CD8-positive, alpha-beta memory T cell (primary cell): ENCODE measurements around the gene RAD51B. TPM values are rescaled to one million over a fixed set of nuclear protein-coding genes. Genes with fewer than 3 reads are reported as not detected.

Source experiments
- CTCF ChIA-PET: fragments of 350-600 bp; sonication (Branson Sonifier 250); formaldehyde crosslinking; loops from one replicate; lab custom pipeline; 2021; ENCODE audit warnings: antibody characterized with exemption; lab: Charles Lee
- POLR2A ChIA-PET: fragments of 350-600 bp; sonication (Branson Sonifier 250); formaldehyde crosslinking; loops from one replicate; lab custom pipeline; 2021; ENCODE audit warnings: antibody characterized with exemption; lab: Charles Lee
- DNase-seq, 5 donors: peaks; one replicate each; pipeline versions ENCODE4 v3.0.0 to v3.0.0-alpha.2; 2020 to 2022; ENCODE audit warnings: mixed read lengths in 1 of 5
- H3K27ac ChIP-seq: one replicate; pipeline ENCODE4 v1.7.0; 2013; ENCODE audit warnings: low read depth, mild to moderate bottlenecking, low read length, moderate library complexity
- H3K27me3 ChIP-seq: 2 replicates; pipeline ENCODE4 v1.7.0; 2013; ENCODE audit warnings: low read length, mild to moderate bottlenecking; ENCODE audit not compliant: insufficient read depth, poor library complexity, severe bottlenecking
- H3K36me3 ChIP-seq: 2 replicates; pipeline ENCODE4 v1.7.0; 2013; ENCODE audit warnings: mild to moderate bottlenecking, low read length, moderate library complexity; ENCODE audit not compliant: insufficient read depth
- H3K4me1 ChIP-seq: 2 replicates; pipeline ENCODE4 v1.7.0; 2013; ENCODE audit warnings: mild to moderate bottlenecking, low read length, moderate library complexity; ENCODE audit not compliant: insufficient read depth
- H3K4me3 ChIP-seq: 2 replicates; pipeline ENCODE4 v1.7.0; 2013; ENCODE audit warnings: mild to moderate bottlenecking, low read length
- H3K9me3 ChIP-seq: 2 replicates; pipeline ENCODE4 v1.7.0; 2013; ENCODE audit warnings: mild to moderate bottlenecking, low read length
- H3K27ac Mint-ChIP-seq, 8 donors: one replicate each; pipeline ENCODE4 v1.8.0; 2020 to 2021; ENCODE audit warnings: mixed read lengths in 8 of 8, mild to moderate bottlenecking in 6 of 8, inconsistent platforms in 3 of 8, moderate library complexity in 3 of 8
- H3K27me3 Mint-ChIP-seq, 2 donors: one replicate each; pipeline ENCODE4 v1.8.0; 2020 to 2021; ENCODE audit warnings: mixed read lengths in 2 of 2, mild to moderate bottlenecking in 1 of 2, moderate library complexity in 1 of 2
- H3K36me3 Mint-ChIP-seq, 3 donors: one replicate each; pipeline ENCODE4 v1.8.0; 2020 to 2021; ENCODE audit warnings: mixed read lengths in 3 of 3, inconsistent platforms in 1 of 3, mild to moderate bottlenecking in 1 of 3
- H3K4me1 Mint-ChIP-seq, 3 donors: one replicate each; pipeline ENCODE4 v1.8.0; 2020 to 2021; ENCODE audit warnings: mixed read lengths in 3 of 3, inconsistent platforms in 1 of 3, mild to moderate bottlenecking in 1 of 3
- H3K4me3 Mint-ChIP-seq, 7 donors: one replicate each; pipeline ENCODE4 v1.8.0; 2020 to 2021; ENCODE audit warnings: mixed read lengths in 7 of 7, mild to moderate bottlenecking in 6 of 7, moderate library complexity in 4 of 7, inconsistent platforms in 2 of 7
- H3K9me3 Mint-ChIP-seq, 5 donors: one replicate each; pipeline ENCODE4 v1.8.0; 2020 to 2022; ENCODE audit warnings: mixed read lengths in 5 of 5, mild to moderate bottlenecking in 3 of 5, moderate library complexity in 2 of 5, inconsistent platforms in 1 of 5
- polyA plus RNA-seq: library from polyadenylated mRNA; unstranded; fragments of 300-500 nt; fragmentation: Illumina TruSeq; gene quantifications from one replicate; pipeline ENCODE4 v1.2.3, GENCODE V29; 2021
- total RNA-seq, 2 experiments: library from RNA; stranded (reverse); gene quantifications; one replicate each; pipeline ENCODE4 v1.2.3, GENCODE V29; 2021

Gene RAD51B
- total and polyA plus RNA-seq, 3 experiments from 2014 or later: 15.7 to 22.9 (median 17.4) TPM

DNA sequence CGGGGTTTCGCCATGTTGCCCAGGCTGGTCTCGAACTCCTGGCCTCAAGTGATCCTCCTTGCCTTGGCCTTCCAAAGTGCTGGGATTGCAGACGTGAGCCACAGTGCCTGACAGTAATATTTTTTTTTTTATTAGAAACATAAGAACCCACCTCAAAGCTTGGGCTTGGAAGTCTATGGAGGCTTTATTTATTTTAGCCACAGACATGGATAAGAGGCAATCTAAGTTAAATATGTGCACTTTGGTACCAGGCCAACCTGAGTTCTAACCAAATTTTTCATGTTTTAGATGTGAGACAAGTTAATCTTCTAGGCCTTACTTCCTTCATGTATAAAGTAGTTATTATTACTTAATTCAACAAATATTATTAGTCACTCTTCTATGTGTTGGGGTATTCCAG, 96.9 kb downstream of the RAD51B start:
- Histone ChIP-seq H3K27me3 (no peaks in the 10 kb centered on the region), H3K27ac (no peak overlapping the region), H3K36me3 (no peaks in the 10 kb centered on the region), H3K9me3 (no peaks in the 10 kb centered on the region), H3K4me1 (no peaks in the 10 kb centered on the region), H3K4me3 (no peak overlapping the region)
- no peaks in the 10 kb centered on the region for H3K4me1 Mint-ChIP-seq
- ChIA-PET CTCF (no interaction called here), POLR2A (no interaction called here)
- no peak for DNase-seq
- no peak overlapping the region for H3K4me3 Mint-ChIP-seq
- H3K9me3 Mint-ChIP-seq: no peaks in the 10 kb centered on the region
- no peaks in the 10 kb centered on the region for H3K27me3 Mint-ChIP-seq
- H3K27ac Mint-ChIP-seq: peak overlapping the region in 1 of 8 donors; percentile 47
- peaks cover 0 to 4% (median 0%) of the 10 kb centered on the region in 3 donors for H3K36me3 Mint-ChIP-seq

DNA sequence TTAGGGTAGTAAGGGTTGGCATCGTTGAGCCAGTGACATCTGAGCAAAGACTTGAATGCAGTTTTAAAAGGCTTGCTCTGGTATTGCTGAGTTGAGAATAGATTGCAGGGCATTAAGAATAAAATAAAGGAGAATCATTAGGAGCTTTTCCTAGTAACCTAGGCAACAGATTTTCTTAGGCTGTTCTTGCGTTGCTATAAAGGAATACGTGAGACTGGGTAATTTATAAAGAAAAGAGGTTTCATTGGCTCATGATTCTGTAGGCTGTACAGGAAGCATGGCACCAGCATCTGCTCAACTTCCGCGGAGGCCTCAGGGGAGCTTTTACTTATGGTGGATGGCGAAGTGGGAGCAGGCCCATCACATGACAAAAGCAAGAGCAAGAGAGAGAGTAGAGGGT, 97.4 kb downstream of the RAD51B start:
- Histone ChIP-seq H3K4me1 (no peaks in the 10 kb centered on the region), H3K27me3 (no peaks in the 10 kb centered on the region), H3K4me3 (no peak overlapping the region), H3K36me3 (no peaks in the 10 kb centered on the region), H3K27ac (no peak overlapping the region), H3K9me3 (no peaks in the 10 kb centered on the region)
- H3K4me3 Mint-ChIP-seq: no peak overlapping the region
- ChIA-PET POLR2A (no interaction called here), CTCF (no interaction called here)
- H3K27ac Mint-ChIP-seq: no peak overlapping the region
- H3K4me1 Mint-ChIP-seq: no peaks in the 10 kb centered on the region
- H3K9me3 Mint-ChIP-seq: no peaks in the 10 kb centered on the region
- no peak for DNase-seq
- peaks cover 0 to 4% (median 0%) of the 10 kb centered on the region in 3 donors for H3K36me3 Mint-ChIP-seq
- no peaks in the 10 kb centered on the region for H3K27me3 Mint-ChIP-seq

DNA sequence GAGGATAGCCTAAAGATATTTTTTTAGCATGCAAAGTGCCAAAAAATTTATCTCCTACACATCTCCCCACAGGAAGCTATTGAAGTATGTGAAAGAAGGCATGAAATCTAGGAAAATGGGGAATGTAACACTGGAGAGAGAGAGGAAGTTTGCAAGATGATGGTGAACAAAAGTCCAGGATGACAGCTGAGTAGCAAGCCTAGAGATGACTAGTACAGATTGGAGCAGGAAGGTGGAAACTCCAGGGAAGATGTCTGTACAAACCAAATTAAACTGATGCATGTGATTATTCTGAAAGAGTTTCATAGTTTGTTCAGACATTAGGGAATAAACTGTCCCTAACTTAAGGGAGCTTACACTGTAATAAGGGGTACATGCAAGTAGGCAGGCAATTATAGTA, 99.3 kb downstream of the RAD51B start:
- Mint-ChIP-seq H3K4me3 (no peak overlapping the region), H3K9me3 (no peaks in the 10 kb centered on the region), H3K4me1 (no peaks in the 10 kb centered on the region), H3K27me3 (no peaks in the 10 kb centered on the region), H3K36me3 (peaks cover 0 to 6% (median 2%) of the 10 kb centered on the region in 3 donors), H3K27ac (no peak overlapping the region)
- no peaks in the 10 kb centered on the region for H3K27me3 ChIP-seq
- no peak for DNase-seq
- H3K4me1 ChIP-seq: no peaks in the 10 kb centered on the region
- no peak overlapping the region for H3K4me3 ChIP-seq
- no peak overlapping the region for H3K27ac ChIP-seq
- CTCF ChIA-PET: interaction anchor here (1.7 kb wide), 1 partner anchor 15 kb away, joined by 6 read pairs; no protein-coding TSS in a partner anchor
- H3K36me3 ChIP-seq: no peaks in the 10 kb centered on the region
- POLR2A ChIA-PET: no interaction called here
- no peaks in the 10 kb centered on the region for H3K9me3 ChIP-seq

DNA sequence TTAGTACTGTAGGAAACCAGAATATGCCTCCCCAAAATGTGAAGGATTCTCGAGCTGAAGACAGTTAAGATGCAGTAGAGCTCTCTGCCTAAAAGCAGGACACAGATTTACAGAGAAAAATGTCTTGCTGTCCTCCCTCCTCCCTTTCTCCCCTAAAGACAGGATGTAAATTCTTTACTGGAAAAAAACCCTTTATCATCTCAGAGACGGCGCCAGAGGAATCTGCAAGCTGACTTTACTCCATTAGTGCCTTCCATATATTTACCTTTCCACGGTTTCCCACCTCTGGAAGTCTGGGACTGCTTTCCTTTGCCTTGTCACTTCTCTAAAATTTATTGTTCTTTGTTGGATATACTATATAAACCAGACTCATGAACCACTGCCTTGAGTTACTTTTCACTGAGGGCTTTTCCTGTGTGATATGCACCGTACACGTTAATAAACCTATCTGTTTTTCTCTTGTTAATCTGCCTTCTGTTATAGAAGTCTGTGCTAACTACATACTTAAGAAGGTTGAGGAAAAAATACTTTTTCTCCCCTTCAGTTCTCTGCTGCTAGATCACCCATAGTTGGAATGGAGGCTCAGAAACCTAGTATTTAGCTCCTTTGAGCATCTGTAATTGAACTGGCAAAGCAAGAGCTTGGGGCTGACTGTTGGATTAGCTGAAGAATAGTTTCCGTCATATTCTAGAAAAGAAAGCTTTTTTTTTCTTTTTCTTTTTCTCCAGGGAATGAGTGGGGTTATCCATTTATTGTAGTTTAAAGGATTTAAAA, 99.9 kb downstream of the RAD51B start:
- no peak for DNase-seq
- POLR2A ChIA-PET: no interaction called here
- Histone ChIP-seq H3K4me3 (no peak overlapping the region), H3K9me3 (no peaks in the 10 kb centered on the region), H3K27ac (no peak overlapping the region), H3K27me3 (no peaks in the 10 kb centered on the region), H3K4me1 (no peaks in the 10 kb centered on the region), H3K36me3 (no peaks in the 10 kb centered on the region)
- Mint-ChIP-seq H3K36me3 (peaks cover 5 to 6% (median 6%) of the 10 kb centered on the region in 3 donors), H3K27ac (no peak overlapping the region), H3K9me3 (no peaks in the 10 kb centered on the region), H3K27me3 (no peaks in the 10 kb centered on the region), H3K4me1 (no peaks in the 10 kb centered on the region), H3K4me3 (no peak overlapping the region)
- CTCF ChIA-PET: interaction anchor here (1.7 kb wide), 1 partner anchor 14 kb away, joined by 6 read pairs; no protein-coding TSS in a partner anchor

DNA sequence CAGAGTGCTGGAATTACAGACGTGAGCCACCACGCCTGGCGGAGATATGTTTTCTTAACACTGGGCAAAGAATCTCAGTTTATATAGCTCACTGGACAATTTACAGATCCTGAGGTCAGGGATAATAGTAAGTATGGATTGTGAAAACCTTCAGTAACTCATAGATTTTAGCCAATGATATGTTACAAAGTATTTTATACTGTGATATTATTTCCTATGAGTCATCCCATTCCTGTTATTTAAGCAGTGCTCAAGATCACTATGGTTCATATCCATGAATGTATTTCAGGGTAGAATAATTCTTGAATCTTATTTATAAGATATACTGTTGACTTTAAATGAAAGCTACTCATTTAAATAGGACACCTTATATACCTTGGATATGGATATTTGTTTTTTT, 107.2 kb downstream of the RAD51B start:
- no peak overlapping the region for H3K27ac ChIP-seq
- H3K36me3 ChIP-seq: no peaks in the 10 kb centered on the region
- Mint-ChIP-seq H3K9me3 (peaks cover 14 to 37% (median 24%) of the 10 kb centered on the region in 5 donors), H3K27me3 (peaks cover 0 to 1% of the 10 kb centered on the region in 2 donors), H3K36me3 (peaks cover 11 to 50% (median 23%) of the 10 kb centered on the region in 3 donors), H3K4me1 (no peaks in the 10 kb centered on the region), H3K27ac (no peak overlapping the region), H3K4me3 (no peak overlapping the region)
- no peaks in the 10 kb centered on the region for H3K27me3 ChIP-seq
- H3K9me3 ChIP-seq: no peaks in the 10 kb centered on the region
- CTCF ChIA-PET: interaction anchor here (0.6 kb wide), 1 partner anchor 11 kb away, joined by 3 read pairs; no protein-coding TSS in a partner anchor
- POLR2A ChIA-PET: no interaction called here
- no peak for DNase-seq
- H3K4me3 ChIP-seq: no peak overlapping the region
- H3K4me1 ChIP-seq: no peaks in the 10 kb centered on the region

DNA sequence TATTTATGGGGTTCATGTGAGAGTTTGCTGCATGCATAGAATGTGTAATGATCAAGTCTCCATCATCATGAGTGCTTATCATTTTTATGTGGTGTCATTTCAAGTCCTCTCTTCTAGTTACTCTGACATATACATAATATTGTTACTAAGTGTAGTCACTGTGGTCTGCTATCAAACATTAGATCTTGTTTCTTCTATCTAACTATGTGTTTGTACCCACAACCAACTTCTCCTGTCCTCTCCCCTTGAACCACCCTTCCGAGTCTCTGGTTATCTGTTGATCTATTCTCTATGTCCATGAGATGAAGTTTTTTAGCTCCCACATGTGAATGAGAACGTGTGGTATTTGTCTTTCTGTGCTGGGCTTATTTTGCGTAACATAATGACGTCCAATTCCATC, 107.7 kb downstream of the RAD51B start:
- H3K27ac Mint-ChIP-seq: no peak overlapping the region
- no peaks in the 10 kb centered on the region for H3K36me3 ChIP-seq
- H3K36me3 Mint-ChIP-seq: peaks cover 9 to 54% (median 23%) of the 10 kb centered on the region in 3 donors
- peaks cover 0 to 1% of the 10 kb centered on the region in 2 donors for H3K27me3 Mint-ChIP-seq
- H3K4me1 Mint-ChIP-seq: no peaks in the 10 kb centered on the region
- peaks cover 14 to 40% (median 26%) of the 10 kb centered on the region in 5 donors for H3K9me3 Mint-ChIP-seq
- H3K27me3 ChIP-seq: no peaks in the 10 kb centered on the region
- no peak overlapping the region for H3K4me3 Mint-ChIP-seq
- ChIA-PET CTCF (no interaction called here), POLR2A (no interaction called here)
- H3K4me1 ChIP-seq: no peaks in the 10 kb centered on the region
- DNase-seq: no peak
- no peaks in the 10 kb centered on the region for H3K9me3 ChIP-seq
- no peak overlapping the region for H3K4me3 ChIP-seq
- H3K27ac ChIP-seq: no peak overlapping the region

DNA sequence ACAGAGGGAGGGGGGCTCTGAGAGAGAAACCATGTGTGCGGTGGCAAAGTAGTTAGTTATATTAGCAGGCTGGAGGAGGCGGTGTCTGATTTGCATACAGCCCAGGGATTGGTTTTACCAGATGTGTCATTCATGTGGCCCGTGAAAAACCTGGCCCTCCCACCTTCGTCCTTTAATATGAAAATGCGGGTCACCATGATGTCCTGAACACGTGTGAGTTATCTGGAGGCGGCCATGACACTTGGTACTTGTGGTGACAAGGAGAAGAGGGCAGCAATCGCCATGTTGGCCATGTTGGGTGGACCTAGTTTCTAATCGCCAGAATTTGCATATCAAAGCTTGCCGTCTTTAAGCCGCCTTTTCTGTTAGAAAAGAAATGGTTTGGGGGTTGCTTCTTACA, 108.8 kb downstream of the RAD51B start:
- no peaks in the 10 kb centered on the region for H3K4me1 Mint-ChIP-seq
- POLR2A ChIA-PET: interaction anchor here (0.6 kb wide), 1 partner anchor 997 kb away, joined by 8 read pairs; no protein-coding TSS in a partner anchor
- H3K4me3 Mint-ChIP-seq: no peak overlapping the region
- H3K9me3 Mint-ChIP-seq: peaks cover 16 to 40% (median 26%) of the 10 kb centered on the region in 5 donors
- peaks cover 0 to 1% of the 10 kb centered on the region in 2 donors for H3K27me3 Mint-ChIP-seq
- H3K4me1 ChIP-seq: no peaks in the 10 kb centered on the region
- no peak for DNase-seq
- no peak overlapping the region for H3K27ac ChIP-seq
- H3K27me3 ChIP-seq: no peaks in the 10 kb centered on the region
- H3K27ac Mint-ChIP-seq: no peak overlapping the region
- H3K4me3 ChIP-seq: no peak overlapping the region
- CTCF ChIA-PET: no interaction called here
- no peaks in the 10 kb centered on the region for H3K36me3 ChIP-seq
- peaks cover 9 to 57% (median 21%) of the 10 kb centered on the region in 3 donors for H3K36me3 Mint-ChIP-seq
- H3K9me3 ChIP-seq: no peaks in the 10 kb centered on the region

DNA sequence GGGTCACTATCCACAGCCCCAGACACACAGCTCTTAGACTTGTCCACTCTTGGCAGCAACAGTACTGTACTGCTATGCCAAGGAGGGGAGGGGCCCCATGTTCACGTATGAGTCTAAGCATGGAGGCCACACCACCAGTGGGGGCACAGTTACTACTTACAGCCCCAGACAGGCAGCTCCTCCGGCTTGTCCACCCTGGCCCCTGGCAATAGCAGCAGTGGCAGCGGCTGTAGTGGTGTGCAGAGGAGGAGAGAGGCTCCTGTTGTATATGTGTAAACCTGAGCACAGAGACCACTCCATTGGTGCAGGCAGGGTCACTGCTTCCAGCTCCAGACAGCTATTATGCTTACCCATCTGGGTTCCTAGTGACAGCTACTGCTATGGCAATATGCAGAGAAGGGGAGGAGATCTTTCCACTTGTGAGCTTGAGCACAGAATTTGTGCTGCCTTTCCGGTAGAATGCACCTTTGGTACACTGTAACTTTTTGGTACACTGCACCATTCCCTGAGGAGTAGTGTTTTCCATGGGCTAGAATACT, 113.2 kb downstream of the RAD51B start:
- POLR2A ChIA-PET: interaction anchor here (0.5 kb wide), 1 partner anchor 20 kb away, joined by 3 read pairs; no protein-coding TSS in a partner anchor

More for the DNA sequence above, 113.2 kb downstream of the RAD51B start:
- H3K4me3 ChIP-seq: no peak overlapping the region
- DNase-seq: no peak
- no peak overlapping the region for H3K27ac ChIP-seq
- H3K4me1 ChIP-seq: peaks cover 6% of the 10 kb centered on the region
- H3K4me3 Mint-ChIP-seq: no peak overlapping the region
- H3K36me3 ChIP-seq: no peaks in the 10 kb centered on the region
- no peaks in the 10 kb centered on the region for H3K27me3 ChIP-seq
- no peak overlapping the region for H3K27ac Mint-ChIP-seq
- H3K27me3 Mint-ChIP-seq: peaks cover 0 to 1% of the 10 kb centered on the region in 2 donors
- no peaks in the 10 kb centered on the region for H3K9me3 ChIP-seq
- peaks cover 7 to 36% (median 9%) of the 10 kb centered on the region in 3 donors for H3K36me3 Mint-ChIP-seq
- peaks cover 16 to 29% (median 18%) of the 10 kb centered on the region in 5 donors for H3K9me3 Mint-ChIP-seq
- H3K4me1 Mint-ChIP-seq: peaks cover 4 to 5% (median 5%) of the 10 kb centered on the region in 3 donors
- CTCF ChIA-PET: interaction anchor here (1.7 to 3.8 kb wide), 4 partner anchors 14 to 911 kb away, joined by 6 to 17 read pairs (median 10); no protein-coding TSS in a partner anchor
